ENCODE results near the gene ACBD4. TPM values are rescaled to one million over a fixed set of nuclear protein-coding genes. Genes with fewer than 3 reads are reported as not detected.
A peak's percentile ranks its signal among the peaks of the same experiment; 100 is the strongest.

ACBD4 gene
- total and polyA plus RNA-seq, 2 of the 13 experiments (the other 11 are each of a cell fraction or from before 2014, with no cell fraction given) = 16.1 to 26.9 TPM

- TF ChIP-seq SNAPC2 (CRISPR knock-in tag; IDR thresholded peaks at IDR 0.05) (peak; percentile 25; the same call in 1 of the 2 replicates), NFKB2 (CRISPR knock-in tag; IDR thresholded peaks at IDR 0.05; ENCODE audit: borderline replicate concordance) (no peak), ZNF747 (CRISPR knock-in tag; IDR thresholded peaks at IDR 0.05; ENCODE audit: borderline replicate concordance) (peak; percentile 88; the same call in 1 of the 2 replicates), SP4 (CRISPR knock-in tag; IDR thresholded peaks at IDR 0.05) (peak; percentile 62; the same call in 1 of the 2 replicates), BRD4 (CRISPR knock-in tag; IDR thresholded peaks at IDR 0.05) (peak; percentile 8), POLR2AphosphoS5 (IDR thresholded peaks at IDR 0.05; ENCODE audit: low read depth, low read length) (0 out of 2 replicates have a peak, but pooled peaks have one; percentile 41), ZFP36L1 (CRISPR knock-in tag; IDR thresholded peaks at IDR 0.05) (no peak; the same call in 1 of the 2 replicates), SMAD9 (CRISPR knock-in tag; IDR thresholded peaks at IDR 0.05) (peak; percentile 24; the same call in 1 of the 2 replicates), GATAD1 (CRISPR knock-in tag; IDR thresholded peaks at IDR 0.05) (peak; percentile 52; the same call in 1 of the 2 replicates), SMC3 (IDR thresholded peaks at IDR 0.05; ENCODE audit: low read length) (no peak), ZNF775 (CRISPR knock-in tag; IDR thresholded peaks at IDR 0.05; ENCODE audit: borderline replicate concordance) (no peak), ZBTB3 (CRISPR knock-in tag; IDR thresholded peaks at IDR 0.05; ENCODE audit: borderline replicate concordance, low read depth) (no peak; the same call in 1 of the 2 replicates), FOXO1 (CRISPR knock-in tag; IDR thresholded peaks at IDR 0.05) (peak; percentile 91), ZNF276 (CRISPR knock-in tag; IDR thresholded peaks at IDR 0.05; ENCODE audit: low read depth) (no peak), SOX5 (CRISPR knock-in tag; IDR thresholded peaks at IDR 0.05; ENCODE audit: borderline replicate concordance) (peak; percentile 90), MED13 (CRISPR knock-in tag; IDR thresholded peaks at IDR 0.05) (peak; percentile 29; the same call in 1 of the 2 replicates), ZNF605 (CRISPR knock-in tag; IDR thresholded peaks at IDR 0.05) (peak; percentile 41; the same call in 1 of the 2 replicates)
- TF ChIP-seq, protein P1, sequence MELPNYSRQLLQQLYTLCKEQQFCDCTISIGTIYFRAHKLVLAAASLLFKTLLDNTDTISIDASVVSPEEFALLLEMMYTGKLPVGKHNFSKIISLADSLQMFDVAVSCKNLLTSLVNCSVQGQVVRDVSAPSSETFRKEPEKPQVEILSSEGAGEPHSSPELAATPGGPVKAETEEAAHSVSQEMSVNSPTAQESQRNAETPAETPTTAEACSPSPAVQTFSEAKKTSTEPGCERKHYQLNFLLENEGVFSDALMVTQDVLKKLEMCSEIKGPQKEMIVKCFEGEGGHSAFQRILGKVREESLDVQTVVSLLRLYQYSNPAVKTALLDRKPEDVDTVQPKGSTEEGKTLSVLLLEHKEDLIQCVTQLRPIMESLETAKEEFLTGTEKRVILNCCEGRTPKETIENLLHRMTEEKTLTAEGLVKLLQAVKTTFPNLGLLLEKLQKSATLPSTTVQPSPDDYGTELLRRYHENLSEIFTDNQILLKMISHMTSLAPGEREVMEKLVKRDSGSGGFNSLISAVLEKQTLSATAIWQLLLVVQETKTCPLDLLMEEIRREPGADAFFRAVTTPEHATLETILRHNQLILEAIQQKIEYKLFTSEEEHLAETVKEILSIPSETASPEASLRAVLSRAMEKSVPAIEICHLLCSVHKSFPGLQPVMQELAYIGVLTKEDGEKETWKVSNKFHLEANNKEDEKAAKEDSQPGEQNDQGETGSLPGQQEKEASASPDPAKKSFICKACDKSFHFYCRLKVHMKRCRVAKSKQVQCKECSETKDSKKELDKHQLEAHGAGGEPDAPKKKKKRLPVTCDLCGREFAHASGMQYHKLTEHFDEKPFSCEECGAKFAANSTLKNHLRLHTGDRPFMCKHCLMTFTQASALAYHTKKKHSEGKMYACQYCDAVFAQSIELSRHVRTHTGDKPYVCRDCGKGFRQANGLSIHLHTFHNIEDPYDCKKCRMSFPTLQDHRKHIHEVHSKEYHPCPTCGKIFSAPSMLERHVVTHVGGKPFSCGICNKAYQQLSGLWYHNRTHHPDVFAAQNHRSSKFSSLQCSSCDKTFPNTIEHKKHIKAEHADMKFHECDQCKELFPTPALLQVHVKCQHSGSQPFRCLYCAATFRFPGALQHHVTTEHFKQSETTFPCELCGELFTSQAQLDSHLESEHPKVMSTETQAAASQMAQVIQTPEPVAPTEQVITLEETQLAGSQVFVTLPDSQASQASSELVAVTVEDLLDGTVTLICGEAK (IDR thresholded peaks at IDR 0.05) = no peak
- TF ChIP-seq, protein P1 (CRISPR knock-in tag; IDR thresholded peaks at IDR 0.05) = peak; percentile 37; the same call in 1 of the 2 replicates
Measured at GRCh38 chr17:45171338-45172231, 36.1 kb downstream of the ACBD4 start (continued).
